ENCODE measurements around the gene ANO8.
"Not testable (repeated sequence)": the region's sequence is repeated elsewhere in the genome, so short reads cannot be mapped to it uniquely, and the experiment has no call there.

ANO8 gene

GRCh38 chr19:17334414-17335409, at the start of gene ANO8:
Gene ANO8 (minus strand): TSS chr19:17334855. CDS start chr19:17334670, 185 bp downstream.
- DNase-seq, result peak; percentile 95 to 98

DNA sequence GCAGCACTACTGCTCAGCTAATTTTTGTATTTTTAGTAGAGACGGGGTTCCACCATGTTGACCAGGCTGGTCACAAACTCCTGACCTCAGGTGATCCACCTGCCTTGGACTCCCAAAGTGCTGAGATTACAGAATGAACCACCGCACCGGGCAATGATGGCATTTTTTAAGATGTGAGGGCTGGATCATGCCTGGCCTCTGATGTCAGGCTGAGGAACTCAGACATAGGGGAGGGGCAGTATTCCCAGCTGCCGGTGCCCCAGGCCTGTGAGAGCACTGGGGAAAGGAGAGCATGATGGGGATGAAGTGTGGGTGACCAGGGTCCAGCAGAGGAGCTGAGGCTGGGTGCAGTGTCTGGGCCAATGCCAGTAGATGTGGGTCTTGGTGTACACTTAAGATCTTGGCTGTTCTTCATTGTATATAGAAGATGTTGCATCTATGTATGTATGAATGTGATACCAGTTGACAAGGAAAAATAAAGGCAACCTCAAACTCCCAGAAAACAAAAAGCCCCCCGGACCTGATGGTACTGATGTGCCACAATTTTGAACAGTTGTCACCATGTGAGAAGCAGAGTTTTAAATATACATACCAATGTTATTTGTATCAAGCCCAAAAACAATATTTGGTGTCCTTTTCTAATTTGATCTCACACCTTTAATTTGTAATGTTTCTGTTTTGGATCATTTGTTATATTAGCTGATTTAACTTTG, 45.9 kb upstream of the ANO8 start:
- no peak for DNase-seq

- no peak for DNase-seq
These were observed 44.6 kb upstream of the ANO8 start for GRCh38 chr19:17379221-17379631.

- DNase-seq, result no peak
These were observed 43.6 kb upstream of the ANO8 start for GRCh38 chr19:17378271-17378670.

DNA sequence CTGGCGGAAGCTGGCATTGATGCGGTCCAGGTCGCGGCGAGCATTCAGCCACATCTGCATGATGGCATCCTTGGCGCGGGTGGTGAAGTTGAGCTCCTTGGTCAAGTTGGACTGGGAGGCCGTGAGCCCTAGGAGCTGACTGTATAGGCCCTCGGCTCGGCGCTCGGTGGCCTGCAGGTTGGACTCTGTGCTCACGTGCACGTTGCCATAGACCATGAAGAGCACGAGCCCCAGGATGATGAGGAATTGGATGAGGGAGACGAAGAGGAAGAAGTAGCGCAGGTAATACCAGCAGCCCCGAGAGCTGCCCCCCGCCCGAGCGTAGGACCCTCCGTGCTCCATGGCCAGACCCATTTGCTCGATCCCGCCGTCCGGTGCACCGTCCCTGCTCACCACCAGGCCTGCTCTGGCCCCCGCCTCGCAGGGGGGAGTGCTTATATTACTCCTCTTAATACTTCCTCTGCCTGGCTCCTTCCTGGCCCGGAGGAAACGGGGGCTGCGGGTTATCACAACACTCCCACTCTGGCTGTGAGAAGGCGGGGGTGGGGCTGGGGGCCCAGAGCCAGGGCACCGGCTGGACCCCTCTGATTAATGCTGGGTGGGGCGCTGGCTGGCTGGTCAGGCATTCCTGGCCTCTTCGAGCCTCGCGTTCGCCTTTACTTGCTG, 42.4 kb upstream of the ANO8 start, which contains the start of gene PLVAP:
Gene PLVAP, minus strand, starts transcription at position 408 of the 666 bp plus-strand sequence. Its CDS starts 54 bp downstream, at position 354.
- no peak for DNase-seq

DNA sequence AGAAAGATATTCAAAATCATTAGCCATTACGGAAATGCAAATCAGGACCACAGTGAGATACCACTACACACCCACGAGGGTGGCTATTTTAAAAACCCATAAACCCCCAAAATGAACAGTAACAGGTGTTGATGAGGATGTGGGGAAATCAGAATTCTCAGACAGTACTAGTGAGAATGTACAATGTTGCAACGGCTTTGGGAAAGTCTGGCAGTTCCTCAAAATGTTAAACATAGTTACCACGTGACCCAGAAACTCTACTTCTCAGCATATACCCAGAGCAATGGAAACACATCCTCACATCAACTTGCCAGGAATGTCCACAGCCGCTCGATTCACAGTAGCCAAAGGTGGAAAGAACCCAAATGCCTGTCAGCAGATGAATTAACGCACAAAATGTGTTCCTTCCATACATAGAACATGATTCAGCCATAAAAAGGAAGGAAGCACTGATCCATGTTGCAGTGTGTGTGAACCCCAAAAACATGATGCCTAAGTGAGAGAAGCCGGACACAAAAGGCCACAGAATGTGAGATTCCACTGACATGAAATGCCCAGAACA, 35.5 kb upstream of the ANO8 start:
- peak in 1 of 2 donors; percentile 27 for DNase-seq

- no peak for DNase-seq
These were observed 30.7 kb upstream of the ANO8 start for GRCh38 chr19:17365361-17365760.

DNA sequence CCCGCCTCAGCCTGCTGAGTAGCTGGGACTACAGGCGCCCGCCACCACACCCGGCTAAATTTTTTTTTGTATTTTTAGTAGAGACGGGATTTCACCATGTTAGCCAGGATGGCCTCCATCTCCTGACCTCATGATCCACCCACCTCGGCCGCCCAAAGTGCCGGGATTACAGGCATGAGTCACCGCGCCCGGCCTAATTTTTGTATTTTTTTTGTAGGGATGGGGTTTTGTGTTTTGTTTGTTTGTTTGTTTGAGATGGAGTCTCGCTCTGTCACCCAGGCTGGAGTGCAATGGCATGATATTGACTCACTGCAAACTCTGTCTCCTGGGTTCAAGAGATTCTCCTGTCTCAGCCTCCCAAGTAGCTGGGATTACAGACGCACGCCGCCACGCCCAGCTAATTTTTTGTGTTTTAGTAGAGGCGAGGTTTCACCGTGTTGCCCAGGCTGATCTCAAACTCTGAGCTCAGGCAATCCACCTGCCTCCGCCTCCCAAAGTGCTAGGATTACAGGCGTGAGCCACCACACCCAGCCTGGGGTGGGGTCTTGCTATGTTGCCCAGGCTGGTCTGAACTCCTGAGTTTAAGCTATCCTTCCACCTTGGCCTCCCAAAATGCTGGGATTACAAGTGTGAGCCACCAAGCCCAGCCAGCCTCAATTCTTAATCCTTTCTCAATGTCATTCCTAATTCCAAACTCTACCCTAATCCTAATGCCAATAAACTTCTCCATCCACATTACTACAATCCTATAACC, 29.4 kb upstream of the ANO8 start:
- DNase-seq, result not testable (repeated sequence)

- no peak for DNase-seq
These were observed 25.5 kb upstream of the ANO8 start for GRCh38 chr19:17359905-17360800.

DNA sequence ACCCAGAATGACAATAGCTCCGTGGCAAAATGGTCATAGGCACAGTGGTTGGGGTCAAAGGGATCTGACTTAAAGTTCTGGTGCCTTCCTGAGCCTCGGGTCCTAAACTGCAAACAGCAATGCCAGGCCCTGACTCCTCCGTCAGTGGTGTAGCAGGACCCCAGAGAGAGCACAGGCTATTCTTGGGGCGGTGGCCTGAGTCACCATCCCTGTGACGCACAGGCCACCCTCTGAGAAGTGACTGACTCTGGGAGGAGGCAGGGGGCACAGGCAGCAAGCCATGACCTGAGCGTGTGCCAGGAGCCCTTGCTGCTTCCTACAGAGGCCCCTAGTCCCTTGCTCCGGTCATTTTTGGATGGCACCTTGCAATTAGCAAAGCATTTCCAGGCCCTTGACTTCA, 23.7 kb upstream of the ANO8 start:
- DNase-seq, result no peak

DNA sequence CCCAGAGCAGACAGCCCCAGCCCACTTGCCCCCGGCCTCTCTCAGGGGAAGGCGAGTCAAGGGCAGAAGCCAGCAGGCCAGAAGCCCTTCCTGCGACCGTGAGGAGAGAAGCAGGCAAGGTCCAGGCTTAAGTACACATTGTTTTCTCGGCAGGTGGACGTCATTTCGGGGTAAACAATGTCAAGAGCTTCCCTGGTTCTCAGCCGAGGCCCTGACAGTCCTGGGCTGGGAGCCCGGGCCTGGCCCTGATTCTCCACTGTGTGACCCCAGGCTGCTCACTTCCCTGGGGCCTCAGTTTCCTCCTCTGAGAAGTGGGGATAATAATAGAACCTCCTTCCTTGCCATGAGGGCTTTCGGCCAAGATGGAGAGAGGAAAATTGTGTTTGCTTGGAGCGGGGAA, 23.1 kb upstream of the ANO8 start:
- DNase-seq, result no peak

DNA sequence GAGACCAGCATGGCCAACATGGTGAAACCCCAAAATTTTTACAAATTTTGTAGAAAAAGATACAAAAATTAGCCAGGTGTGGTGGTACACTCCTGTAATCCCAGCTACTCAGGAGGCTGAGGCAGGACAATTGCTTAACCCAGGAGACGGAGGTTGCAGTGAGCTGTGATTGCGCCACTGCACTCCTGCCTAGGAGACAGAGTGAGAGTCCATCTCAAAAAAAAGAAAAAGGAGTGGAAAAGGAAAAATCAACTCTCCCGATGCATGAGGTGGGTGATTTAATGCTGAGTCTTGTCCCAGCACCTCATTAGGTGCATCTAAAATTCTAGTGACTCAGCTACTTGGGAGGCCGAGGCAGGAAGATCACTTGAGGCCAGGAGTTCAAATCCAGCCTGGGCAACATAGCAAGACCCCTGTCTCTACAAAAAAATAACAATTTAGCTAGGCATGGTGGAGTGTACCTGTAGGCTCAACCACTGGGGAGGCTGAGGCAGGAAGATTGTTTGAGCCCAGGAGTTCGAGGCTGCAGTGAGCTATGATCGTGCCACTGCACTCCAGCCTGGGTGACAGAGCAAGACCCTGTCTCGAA, 22.5 kb upstream of the ANO8 start:
- DNase-seq, result no peak

DNA sequence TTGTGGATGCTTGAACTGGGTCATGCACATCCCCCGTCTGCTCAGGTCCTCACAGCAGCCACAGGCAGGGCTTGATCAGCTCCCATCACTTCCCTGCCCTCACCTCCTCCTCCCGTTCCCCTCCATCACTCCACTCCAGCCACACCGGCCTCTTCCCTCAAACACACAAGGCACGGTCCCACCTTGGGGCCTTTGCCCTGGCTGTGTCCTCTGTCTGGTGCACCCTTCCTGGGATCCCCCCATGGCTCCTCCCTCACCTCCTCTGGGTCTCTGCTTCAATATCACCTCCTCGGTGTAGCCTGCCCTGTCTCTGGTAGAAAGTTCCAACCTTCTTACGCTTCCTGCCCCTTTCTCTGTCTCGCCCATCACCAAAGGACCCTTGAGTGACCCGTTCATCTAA, 18.7 kb upstream of the ANO8 start:
- DNase-seq, result no peak

DNA sequence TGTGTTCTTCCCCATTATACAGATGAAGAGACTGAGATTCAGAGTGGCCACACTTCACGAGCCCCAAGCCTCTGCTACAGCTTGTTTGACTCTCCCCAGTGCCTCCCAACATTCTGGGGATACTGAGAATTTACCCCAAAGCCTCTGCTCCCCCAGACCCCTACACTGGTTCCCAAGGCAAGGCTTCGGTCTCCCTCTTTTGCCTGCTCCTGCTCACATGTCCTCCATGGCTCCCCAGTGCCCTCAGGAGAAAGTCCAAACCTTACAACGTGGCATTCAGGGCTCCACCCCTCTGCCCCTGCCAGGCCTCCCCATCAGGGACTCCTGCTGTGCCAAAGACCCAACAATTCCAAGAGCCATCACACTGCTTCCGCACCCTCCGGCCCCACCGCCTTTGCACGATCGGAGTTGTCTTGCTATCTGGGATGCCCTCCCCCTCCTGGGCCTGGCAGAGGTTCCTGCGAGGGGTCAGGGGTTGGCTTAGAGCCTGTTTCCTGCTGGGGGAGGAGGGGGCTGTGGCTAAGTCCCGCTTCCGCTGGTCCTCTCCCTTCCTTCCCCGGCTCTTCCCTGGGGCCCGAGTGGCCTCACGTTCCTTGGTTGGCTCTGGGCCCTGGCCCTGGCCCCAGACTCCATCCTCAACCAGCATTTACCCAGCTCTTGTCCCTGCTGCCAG, 18.1 kb upstream of the ANO8 start:
- DNase-seq, result no peak

- DNase-seq, result no peak
These were observed 17.3 kb upstream of the ANO8 start for GRCh38 chr19:17351815-17352435.

DNA sequence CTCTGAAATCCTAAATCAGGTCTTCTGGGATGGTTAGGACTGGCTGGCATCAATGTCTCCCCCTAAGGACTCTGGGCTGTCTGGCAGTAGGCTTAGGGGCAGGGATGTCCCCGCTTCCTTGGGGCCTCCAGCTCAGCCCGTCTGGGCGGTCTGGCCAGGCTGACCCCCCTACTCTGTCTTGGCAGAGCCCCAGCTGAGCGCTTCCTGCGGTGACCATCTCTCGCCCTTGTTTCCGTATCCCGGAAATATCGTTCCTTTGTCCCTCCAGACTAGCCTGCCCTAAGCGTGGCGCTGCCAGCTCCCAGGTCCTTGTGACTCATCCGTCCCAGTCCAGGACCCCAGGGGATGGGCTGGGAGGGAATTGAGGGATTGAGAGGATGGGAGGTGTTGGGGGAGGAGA, 14.0 kb upstream of the ANO8 start:
- no peak for DNase-seq

DNA sequence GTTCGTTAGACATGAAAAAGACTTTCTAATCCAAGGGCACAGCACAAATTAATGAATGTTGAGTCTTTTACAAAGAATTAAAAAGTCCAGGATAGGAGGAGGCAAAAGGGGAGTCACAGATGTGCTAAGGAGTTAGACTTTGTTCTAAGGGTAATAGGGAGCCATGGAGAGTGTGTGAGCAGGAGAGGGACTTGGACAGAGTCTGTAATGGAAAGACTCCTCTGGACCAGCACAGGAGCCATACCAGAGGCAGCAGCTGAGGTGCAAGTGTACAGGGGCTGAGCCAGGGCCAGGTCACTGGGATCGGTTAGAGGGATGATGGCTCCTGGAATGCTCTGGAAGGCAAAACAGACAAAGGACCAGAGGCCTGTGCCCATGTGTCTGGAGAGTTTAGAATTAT, 13.2 kb upstream of the ANO8 start:
- DNase-seq, result no peak

DNA sequence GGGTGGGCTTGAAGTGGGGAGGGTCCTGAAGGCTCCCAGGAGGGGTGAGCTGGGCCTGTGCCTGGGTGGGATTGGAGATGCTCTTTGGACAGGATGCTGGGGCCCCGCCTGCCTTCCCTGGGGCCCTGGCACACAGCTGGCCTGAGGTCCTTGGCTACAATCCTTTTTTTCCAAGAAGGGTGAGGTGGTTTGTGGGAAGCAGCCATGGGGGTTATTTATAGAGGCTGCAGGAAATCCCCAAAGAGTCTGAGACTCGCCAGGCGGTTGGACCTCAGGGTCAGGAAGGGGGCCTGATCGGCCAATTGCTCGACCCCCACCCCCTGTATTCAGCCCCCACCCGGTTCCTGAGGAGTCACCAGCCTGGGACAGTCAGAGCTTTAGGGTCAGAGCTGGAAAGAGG, 12.7 kb upstream of the ANO8 start:
- DNase-seq, result no peak

GRCh38 chr19:17346109-17346671, 11.5 kb upstream of the ANO8 start:
- peak; percentile 73 for DNase-seq

All from CD4-positive, alpha-beta T cell treated with Interleukin-4 for 1 hour (primary cell).